Smooth muscle cell (in vitro differentiated cells): ENCODE measurements around the gene ZCCHC7. TPM values are rescaled to one million over a fixed set of nuclear protein-coding genes. Genes with fewer than 3 reads are reported as not detected.

Experiments
- DNase-seq: peaks from one replicate; lab custom pipeline; 2025; ENCODE audit not compliant: unreplicated experiment; lab: John Stamatoyannopoulos, UW
- H2AFZ ChIP-seq: fragments of 200-600 bp; sonication (generic); 2 replicates; pipeline ENCODE4 v1.6.0; 2016; ENCODE audit warnings: antibody characterized with exemption, low read depth, mild to moderate bottlenecking
- H3F3A ChIP-seq: fragments of 200-600 bp; sonication (generic); 2 replicates; pipeline ENCODE4 v1.6.0; 2017; ENCODE audit warnings: antibody characterized with exemption, low read depth
- H3K27ac ChIP-seq: fragments of 200-600 bp; sonication (generic); 2 replicates; pipeline ENCODE4 v1.5.1; 2016; ENCODE audit warnings: low read depth, mild to moderate bottlenecking
- H3K27me3 ChIP-seq: fragments of 200-600 bp; sonication (generic); 2 replicates; pipeline ENCODE4 v1.6.1; 2016; ENCODE audit warnings: low read depth, mild to moderate bottlenecking
- H3K36me3 ChIP-seq: fragments of 200-600 bp; sonication (generic); 2 replicates; pipeline ENCODE4 v1.5.1; 2016; ENCODE audit warnings: low read depth
- H3K4me1 ChIP-seq: fragments of 200-600 bp; sonication (generic); 2 replicates; pipeline ENCODE4 v1.5.1; 2016; ENCODE audit warnings: low read depth
- H3K4me2 ChIP-seq: fragments of 200-600 bp; sonication (generic); 2 replicates; pipeline ENCODE4 v1.6.0; 2016; ENCODE audit warnings: mild to moderate bottlenecking
- H3K4me3 ChIP-seq: fragments of 200-600 bp; sonication (generic); 2 replicates; pipeline ENCODE4 v1.5.1; 2016; ENCODE audit warnings: mild to moderate bottlenecking
- H3K79me2 ChIP-seq: fragments of 200-600 bp; sonication (generic); 2 replicates; pipeline ENCODE4 v1.6.0; 2016; ENCODE audit warnings: low read depth, mild to moderate bottlenecking
- H3K9ac ChIP-seq: fragments of 200-600 bp; sonication (generic); 2 replicates; pipeline ENCODE4 v1.6.0; 2016; ENCODE audit warnings: low read depth
- H3K9me3 ChIP-seq: fragments of 200-600 bp; sonication (generic); replicated peaks from 2 replicates; pipeline ENCODE4 v1.5.1; 2016; ENCODE audit warnings: low read depth
- H4K20me1 ChIP-seq: fragments of 200-600 bp; sonication (generic); 2 replicates; pipeline ENCODE4 v1.6.0; 2016; ENCODE audit warnings: low read depth
- CTCF ChIP-seq: fragments of 200-600 bp; sonication (generic); IDR thresholded peaks from 2 replicates; pipeline ENCODE4 v1.5.1; 2017; ENCODE audit warnings: borderline replicate concordance, mild to moderate bottlenecking, antibody characterized with exemption; ENCODE audit not compliant: insufficient read depth, poor library complexity, severe bottlenecking
- WGBS: methylation state at CpG from one replicate; pipeline ENCODE4 v1.1.7; 2016; ENCODE audit warnings: low lambda C conversion rate; 5-methylcytosine and 5-hydroxymethylcytosine counted together
- polyA plus RNA-seq: library from polyadenylated mRNA; unstranded; fragments of >200 nt; fragmentation: Nextera tagmentation; extraction: Ambion mirVana; gene quantifications from 2 replicates; pipeline ENCODE4 v1.2.1, GENCODE V29; 2016
- total RNA-seq: library from RNA; depleted of rRNA; stranded (reverse); fragments of >200 nt; gene quantifications from 2 replicates; pipeline ENCODE4 v1.2.3, GENCODE V29; 2014

ZCCHC7 gene
- total and polyA plus RNA-seq, 2 experiments from 2014 or later: 19.0 to 24.7 TPM

- TF ChIP-seq CTCF: no peak
- no peaks in the 10 kb centered on the region for H3K9me3 ChIP-seq
- H2AFZ ChIP-seq: no peak overlapping the region
- DNase-seq: no peak
- no peak overlapping the region for H3K9ac ChIP-seq
- H3K36me3 ChIP-seq: no peaks in the 10 kb centered on the region
- no peaks in the 10 kb centered on the region for H3K4me1 ChIP-seq
- H3K4me2 ChIP-seq: no peak overlapping the region
- no peak overlapping the region for H3K4me3 ChIP-seq
- 100% methylated on average over 1 of the region's 1 CpG for WGBS
- H3F3A ChIP-seq: no peaks in the 10 kb centered on the region
- peaks cover 40% of the 10 kb centered on the region for H3K79me2 ChIP-seq
- no peak overlapping the region for H3K27ac ChIP-seq
- no peaks in the 10 kb centered on the region for H3K27me3 ChIP-seq
- H4K20me1 ChIP-seq: peaks cover 65% of the 10 kb centered on the region
Measured at GRCh38 chr9:37134166-37134565, 13.8 kb downstream of the ZCCHC7 start.

- WGBS: 94% methylated on average over 2 of the region's 2 CpGs
Measured at GRCh38 chr9:37141015-37141414, 20.6 kb downstream of the ZCCHC7 start.

GRCh38 chr9:37144762-37145161 lies 24.4 kb downstream of the ZCCHC7 start:
- H3K4me2 ChIP-seq: no peak overlapping the region
- H3F3A ChIP-seq: no peaks in the 10 kb centered on the region

More at GRCh38 chr9:37141015-37141414, 20.6 kb downstream of the ZCCHC7 start:
- Histone ChIP-seq H4K20me1 (peaks cover 89% of the 10 kb centered on the region), H3K4me1 (peaks cover 16% of the 10 kb centered on the region), H3K4me2 (no peak overlapping the region), H3K36me3 (no peaks in the 10 kb centered on the region), H3K27me3 (no peaks in the 10 kb centered on the region), H2AFZ (no peak overlapping the region), H3K4me3 (no peak overlapping the region), H3K9me3 (no peaks in the 10 kb centered on the region), H3K9ac (no peak overlapping the region), H3K79me2 (peaks cover 26% of the 10 kb centered on the region), H3F3A (no peaks in the 10 kb centered on the region), H3K27ac (no peak overlapping the region)
- TF ChIP-seq CTCF: no peak
- DNase-seq: no peak

More at GRCh38 chr9:37144762-37145161, 24.4 kb downstream of the ZCCHC7 start:
- no peaks in the 10 kb centered on the region for H3K27me3 ChIP-seq
- H3K27ac ChIP-seq: no peak overlapping the region
- H3K4me3 ChIP-seq: no peak overlapping the region
- DNase-seq: no peak
- no peak overlapping the region for H3K9ac ChIP-seq
- TF ChIP-seq CTCF: no peak
- H4K20me1 ChIP-seq: peaks cover 82% of the 10 kb centered on the region
- 41% methylated on average over 2 of the region's 2 CpGs for WGBS
- H3K4me1 ChIP-seq: peaks cover 21% of the 10 kb centered on the region
- H3K79me2 ChIP-seq: peaks cover 10% of the 10 kb centered on the region
- no peak overlapping the region for H2AFZ ChIP-seq
- no peaks in the 10 kb centered on the region for H3K36me3 ChIP-seq
- H3K9me3 ChIP-seq: no peaks in the 10 kb centered on the region
